ENCODE data around the gene E2F4. TPM values are rescaled to one million over a fixed set of nuclear protein-coding genes. Genes with fewer than 3 reads are reported as not detected.

The E2F4 gene
- polyA plus RNA-seq, 3 donors, result 65.5 to 72.7 (median 65.9) TPM

DNA sequence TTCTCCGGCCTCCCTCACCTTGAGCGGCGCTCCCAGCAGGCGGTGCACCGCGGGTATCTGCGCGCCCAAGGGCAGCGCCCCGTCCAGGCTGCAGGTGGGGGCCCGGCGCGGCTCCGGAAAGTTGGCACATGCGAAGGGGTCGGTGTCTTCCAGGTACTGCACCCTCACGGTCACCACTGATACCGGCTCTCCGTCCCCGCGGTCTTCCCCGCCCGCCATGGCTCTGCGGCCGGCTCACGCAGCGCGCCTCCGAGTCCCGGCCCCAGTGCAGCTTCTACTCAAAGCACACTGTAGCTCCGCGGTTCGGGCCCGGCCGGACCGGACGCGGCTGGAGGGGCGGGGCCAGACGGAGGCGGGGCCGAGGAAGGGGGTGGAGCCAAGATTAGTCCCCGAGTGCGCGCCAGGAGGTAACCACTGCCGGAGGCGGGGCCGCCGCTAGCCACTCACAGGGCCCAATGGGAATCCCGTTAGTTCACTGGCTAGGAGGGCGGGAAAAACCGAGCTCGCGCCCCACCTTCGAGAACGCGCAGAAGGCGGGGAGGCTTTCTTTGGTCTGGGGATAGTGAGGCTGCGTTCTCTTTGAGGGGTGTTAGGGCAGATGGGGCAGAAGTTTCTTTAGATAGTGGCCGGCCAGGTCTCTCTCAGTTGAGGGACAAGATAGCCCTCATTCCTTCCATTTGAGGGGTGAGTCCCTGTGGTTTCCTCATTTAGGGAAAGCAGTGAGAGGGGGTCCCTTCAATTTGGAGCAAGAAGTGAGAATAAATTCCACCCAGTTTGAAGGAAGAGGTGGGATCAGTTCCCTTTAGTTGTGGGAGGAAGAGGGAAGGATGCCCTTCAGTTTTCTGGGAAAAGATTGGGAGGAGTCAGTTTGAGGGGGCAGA, 55.5 kb downstream of the E2F4 start, which contains the start of gene FHOD1:
Gene FHOD1, minus strand, starts transcription at position 290 of the 881 bp plus-strand sequence. Its CDS starts 71 bp downstream, at position 219.
- peak; percentile 94 for DNase-seq

- DNase-seq, result no peak
Observed at GRCh38 chr16:67248073-67248400, 56.1 kb downstream of the E2F4 start.

Other genes starting within 250 kb of the E2F4 start
- gene CES3, start 230.9 kb upstream of the E2F4 start, polyA plus RNA-seq (ENCODE audit: insufficient read length in 3 of 3), result 1 to 10 TPM; 2.4 to 4.6 (median 4.1) TPM
- gene CES4A, start 203.6 kb upstream of the E2F4 start, polyA plus RNA-seq (ENCODE audit: insufficient read length in 3 of 3), result 10 to 100 TPM in 2 of 3 donors, 1 to 10 TPM in 1; 7.3 to 13.1 (median 12.2) TPM
- 10 to 100 TPM; 65.4 to 70.1 (median 67.9) TPM for gene CBFB, start 163.0 kb upstream of the E2F4 start, polyA plus RNA-seq (ENCODE audit: insufficient read length in 3 of 3)
- 10 to 100 TPM; 20.7 to 29.5 (median 28.7) TPM for gene PHAF1, start 82.2 kb upstream of the E2F4 start, polyA plus RNA-seq (ENCODE audit: insufficient read length in 3 of 3)
- gene B3GNT9, start 41.2 kb upstream of the E2F4 start, polyA plus RNA-seq (ENCODE audit: insufficient read length in 3 of 3), result 10 to 100 TPM in 1 of 3 donors, 1 to 10 TPM in 2; 8.1 to 11.9 (median 8.2) TPM
- gene TRADD, start 32.2 kb upstream of the E2F4 start, polyA plus RNA-seq (ENCODE audit: insufficient read length in 3 of 3), result 1 to 10 TPM; 6.4 to 6.9 (median 6.6) TPM
- gene FBXL8, start 32.2 kb upstream of the E2F4 start, polyA plus RNA-seq (ENCODE audit: insufficient read length in 3 of 3), result 1 to 10 TPM; 1.4 to 2.9 (median 2.2) TPM
- 1 to 10 TPM; 1.2 to 3.1 (median 2.9) TPM for gene HSF4, start 27.4 kb upstream of the E2F4 start, polyA plus RNA-seq (ENCODE audit: insufficient read length in 3 of 3)
- gene NOL3, start 21.6 kb upstream of the E2F4 start, polyA plus RNA-seq (ENCODE audit: insufficient read length in 3 of 3), result 1 to 10 TPM; 4.1 to 9.5 (median 7.6) TPM
- gene MATCAP1, start 8.2 kb upstream of the E2F4 start, polyA plus RNA-seq (ENCODE audit: insufficient read length in 3 of 3), result 10 to 100 TPM; 34.7 to 53.0 (median 50.1) TPM
- 1 to 10 TPM; 6.5 to 7.2 (median 6.7) TPM for gene EXOC3L1, start 2.0 kb upstream of the E2F4 start, polyA plus RNA-seq (ENCODE audit: insufficient read length in 3 of 3)
- 1 to 10 TPM; 6.7 to 7.0 (median 6.9) TPM for gene ELMO3, start 7.0 kb downstream of the E2F4 start, polyA plus RNA-seq (ENCODE audit: insufficient read length in 3 of 3)
- gene TMEM208, start 35.0 kb downstream of the E2F4 start, polyA plus RNA-seq (ENCODE audit: insufficient read length in 3 of 3), result 10 to 100 TPM; 40.1 to 49.4 (median 45.5) TPM
- 10 to 100 TPM; 45.1 to 48.9 (median 47.5) TPM for gene FHOD1, start 55.3 kb downstream of the E2F4 start, polyA plus RNA-seq (ENCODE audit: insufficient read length in 3 of 3)
- gene SLC9A5, start 56.8 kb downstream of the E2F4 start, polyA plus RNA-seq (ENCODE audit: insufficient read length in 3 of 3), result 1 to 10 TPM; 2.7 to 6.3 (median 5.6) TPM
- gene PLEKHG4, start 87.4 kb downstream of the E2F4 start, polyA plus RNA-seq (ENCODE audit: insufficient read length in 3 of 3), result 10 to 100 TPM; 12.0 to 17.5 (median 13.8) TPM
- 1 to 10 TPM; 1.1 to 3.1 (median 2.9) TPM for gene KCTD19, start 134.6 kb downstream of the E2F4 start, polyA plus RNA-seq (ENCODE audit: insufficient read length in 3 of 3)
- gene LRRC36, start 134.7 kb downstream of the E2F4 start, polyA plus RNA-seq (ENCODE audit: insufficient read length in 3 of 3), result 1 to 10 TPM; 2.9 to 9.9 (median 8.1) TPM
- 10 to 100 TPM; 64.7 to 71.8 (median 69.9) TPM for gene TPPP3, start 201.3 kb downstream of the E2F4 start, polyA plus RNA-seq (ENCODE audit: insufficient read length in 3 of 3)
- gene ZDHHC1, start 224.3 kb downstream of the E2F4 start, polyA plus RNA-seq (ENCODE audit: insufficient read length in 3 of 3), result 10 to 100 TPM; 14.7 to 18.3 (median 15.4) TPM
- gene HSD11B2, start 239.0 kb downstream of the E2F4 start, polyA plus RNA-seq (ENCODE audit: insufficient read length in 3 of 3), result 10 to 100 TPM; 44.9 to 77.6 (median 57.3) TPM